ENCODE data around the gene OR1N1.

The OR1N1 gene

GRCh38 chr9:122518841-122519240, 8.3 kb downstream of the OR1N1 start, which contains the start of gene OR1J4:
Gene OR1J4 (plus strand): TSS chr9:122519141. CDS start chr9:122519141, 0 bp downstream.
- H3K27me3 ChIP-seq (replicated peaks; ENCODE audit: insufficient read depth, low read length): no peaks in the 10 kb centered on the region
- no peaks in the 10 kb centered on the region for H3K79me2 ChIP-seq (ENCODE audit: low read length)
- no peak within 1 kb of the TSS for H3K4me3 ChIP-seq (ENCODE audit: low read length)
- no peak within 1 kb of the TSS for H3K9ac ChIP-seq (ENCODE audit: low read length)
- no peaks in the 10 kb centered on the region for H4K20me1 ChIP-seq (ENCODE audit: insufficient read depth, low read length)
- no peak within 1 kb of the TSS for H3K27ac ChIP-seq (ENCODE audit: low read length)
- no peaks in the 10 kb centered on the region for H3K9me2 ChIP-seq (replicated peaks; ENCODE audit: insufficient read depth, low read length)
- no peak within 1 kb of the TSS for H3K4me2 ChIP-seq (ENCODE audit: low read depth, low read length)
- H2AFZ ChIP-seq (ENCODE audit: low read length): no peak within 1 kb of the TSS
- no peaks in the 10 kb centered on the region for H3K4me1 ChIP-seq (ENCODE audit: low read length)
- no peak for DNase-seq
- no peaks in the 10 kb centered on the region for H3K36me3 ChIP-seq (replicated peaks; ENCODE audit: insufficient read depth, low read length)
- H3K9me3 ChIP-seq (replicated peaks; ENCODE audit: insufficient read depth, low read length): no peaks in the 10 kb centered on the region
- TF ChIP-seq EZH2 (optimal IDR thresholded peaks at IDR 0.05; ENCODE audit: low read depth, low read length) (no peak), EZH2phosphoT487 (IDR thresholded peaks at IDR 0.05; ENCODE audit: low read length) (no peak), CTCF (IDR thresholded peaks at IDR 0.05; ENCODE audit: low read length) (no peak)
- no peaks in the 10 kb centered on the region for H3F3A ChIP-seq (ENCODE audit: insufficient read depth, low read length)

- Histone ChIP-seq H3K36me3 (replicated peaks; ENCODE audit: insufficient read depth, low read length) (no peaks in the 10 kb centered on the region), H3K4me2 (ENCODE audit: low read depth, low read length) (no peak overlapping the region), H3K9me2 (replicated peaks; ENCODE audit: insufficient read depth, low read length) (no peaks in the 10 kb centered on the region), H3K27me3 (replicated peaks; ENCODE audit: insufficient read depth, low read length) (no peaks in the 10 kb centered on the region), H3K9ac (ENCODE audit: low read length) (no peak overlapping the region), H2AFZ (ENCODE audit: low read length) (no peak overlapping the region), H4K20me1 (ENCODE audit: insufficient read depth, low read length) (no peaks in the 10 kb centered on the region), H3F3A (ENCODE audit: insufficient read depth, low read length) (no peaks in the 10 kb centered on the region), H3K4me1 (ENCODE audit: low read length) (no peaks in the 10 kb centered on the region), H3K4me3 (ENCODE audit: low read length) (no peak overlapping the region), H3K9me3 (replicated peaks; ENCODE audit: insufficient read depth, low read length) (no peaks in the 10 kb centered on the region), H3K27ac (ENCODE audit: low read length) (no peak overlapping the region), H3K79me2 (ENCODE audit: low read length) (no peaks in the 10 kb centered on the region)
- DNase-seq: no peak
- TF ChIP-seq EZH2phosphoT487 (IDR thresholded peaks at IDR 0.05; ENCODE audit: low read length) (no peak), EZH2 (optimal IDR thresholded peaks at IDR 0.05; ENCODE audit: low read depth, low read length) (no peak), CTCF (IDR thresholded peaks at IDR 0.05; ENCODE audit: low read length) (no peak)
Observed at GRCh38 chr9:122518226-122518625, 8.9 kb downstream of the OR1N1 start.

- Histone ChIP-seq H3K27ac (ENCODE audit: low read length) (no peak within 1 kb of the TSS), H3K4me1 (ENCODE audit: low read length) (no peaks in the 10 kb centered on the region), H3K36me3 (replicated peaks; ENCODE audit: insufficient read depth, low read length) (no peaks in the 10 kb centered on the region), H3K9me3 (replicated peaks; ENCODE audit: insufficient read depth, low read length) (no peaks in the 10 kb centered on the region), H3F3A (ENCODE audit: insufficient read depth, low read length) (no peaks in the 10 kb centered on the region), H2AFZ (ENCODE audit: low read length) (no peak within 1 kb of the TSS), H4K20me1 (ENCODE audit: insufficient read depth, low read length) (no peaks in the 10 kb centered on the region), H3K9ac (ENCODE audit: low read length) (no peak within 1 kb of the TSS), H3K79me2 (ENCODE audit: low read length) (no peaks in the 10 kb centered on the region), H3K4me2 (ENCODE audit: low read depth, low read length) (no peak within 1 kb of the TSS), H3K27me3 (replicated peaks; ENCODE audit: insufficient read depth, low read length) (no peaks in the 10 kb centered on the region), H3K9me2 (replicated peaks; ENCODE audit: insufficient read depth, low read length) (no peaks in the 10 kb centered on the region), H3K4me3 (ENCODE audit: low read length) (no peak within 1 kb of the TSS)
- no peak for DNase-seq
- TF ChIP-seq EZH2 (optimal IDR thresholded peaks at IDR 0.05; ENCODE audit: low read depth, low read length) (no peak), EZH2phosphoT487 (IDR thresholded peaks at IDR 0.05; ENCODE audit: low read length) (no peak), CTCF (IDR thresholded peaks at IDR 0.05; ENCODE audit: low read length) (no peak)
Observed at GRCh38 chr9:122510502-122510901, 16.6 kb downstream of the OR1N1 start, which contains the start of gene OR1J2. Gene OR1J2 (plus strand): TSS chr9:122510802. CDS start chr9:122510802, 0 bp downstream.

Measured in MM.1S (cell line).